Activated CD8-positive, alpha-beta memory T cell treated with anti-CD3 and anti-CD28 coated beads for 1 hour (primary cell): Measurements from ENCODE around the gene ENHO.
"Not testable (repeated sequence)": the region's sequence is repeated elsewhere in the genome, so short reads cannot be mapped to it uniquely, and the experiment has no call there.

Experiments
- DNase-seq, 2 donors: peaks; one replicate each; pipeline ENCODE4 v3.0.0-alpha.2; 2020; ENCODE audit warnings: low read depth in 1 of 2; ENCODE audit errors: extremely low read depth in 1 of 2

ENHO gene

DNA sequence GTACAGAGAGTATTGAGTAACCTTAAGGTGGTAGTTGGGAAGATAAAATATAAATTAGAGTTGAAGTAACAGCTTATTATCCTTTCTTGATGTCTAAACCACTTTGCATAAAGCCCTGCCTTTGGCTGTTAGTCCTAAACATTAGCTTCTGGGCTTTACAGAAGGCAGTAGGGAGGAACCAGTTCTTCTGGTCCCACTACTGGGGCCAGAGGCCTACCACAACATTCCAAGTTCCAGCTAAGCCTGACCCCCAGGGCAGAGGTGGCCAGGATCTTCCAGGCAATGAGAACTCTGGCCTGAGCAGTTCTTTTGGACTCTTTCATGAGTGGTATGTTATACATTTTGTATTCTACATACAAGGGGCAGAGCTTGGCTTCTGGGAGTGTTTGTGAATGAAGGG is 38.1 kb downstream of the ENHO start:
- no peak for DNase-seq

DNA sequence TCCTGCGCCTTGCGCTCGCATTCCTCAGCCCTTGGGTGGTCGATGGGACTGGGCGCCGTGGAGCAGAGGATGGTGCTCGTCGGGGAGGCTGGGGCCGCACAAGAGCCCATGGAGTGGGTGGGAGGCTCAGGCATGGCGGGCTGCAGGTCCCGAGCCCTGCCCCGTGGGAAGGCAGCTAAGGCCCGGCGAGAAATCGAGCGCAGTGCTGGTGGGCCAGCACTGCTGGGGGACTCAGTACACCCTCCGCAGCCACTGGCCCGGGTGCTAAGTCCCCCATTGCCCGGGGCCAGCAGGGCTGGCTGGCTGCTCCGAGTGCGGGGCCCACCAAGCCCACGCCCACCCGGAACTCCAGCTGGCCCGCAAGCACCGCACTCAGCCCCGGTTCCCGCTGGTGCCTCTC is 40.0 kb downstream of the ENHO start:
- not testable (repeated sequence) for DNase-seq

DNA sequence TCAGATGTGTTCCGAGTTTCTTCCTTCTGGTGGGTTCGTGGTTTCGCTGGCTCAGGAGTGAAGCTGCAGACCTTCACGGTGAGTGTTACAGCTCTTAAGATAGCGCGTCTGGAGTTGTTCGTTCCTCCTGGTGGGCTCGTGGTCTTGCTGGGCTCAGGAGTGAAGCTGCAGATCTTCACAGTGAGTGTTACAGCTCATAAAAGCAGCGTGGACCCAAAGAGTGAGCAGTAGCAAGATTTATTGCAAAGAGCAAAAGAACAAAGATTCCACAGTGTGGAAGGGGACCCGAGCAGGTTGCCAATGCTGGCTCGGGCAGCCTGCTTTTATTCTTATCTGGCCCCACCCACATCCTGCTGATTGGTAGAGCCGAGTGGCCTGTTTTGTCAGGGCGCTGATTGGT is 41.2 kb downstream of the ENHO start:
- DNase-seq = not testable (repeated sequence)

DNA sequence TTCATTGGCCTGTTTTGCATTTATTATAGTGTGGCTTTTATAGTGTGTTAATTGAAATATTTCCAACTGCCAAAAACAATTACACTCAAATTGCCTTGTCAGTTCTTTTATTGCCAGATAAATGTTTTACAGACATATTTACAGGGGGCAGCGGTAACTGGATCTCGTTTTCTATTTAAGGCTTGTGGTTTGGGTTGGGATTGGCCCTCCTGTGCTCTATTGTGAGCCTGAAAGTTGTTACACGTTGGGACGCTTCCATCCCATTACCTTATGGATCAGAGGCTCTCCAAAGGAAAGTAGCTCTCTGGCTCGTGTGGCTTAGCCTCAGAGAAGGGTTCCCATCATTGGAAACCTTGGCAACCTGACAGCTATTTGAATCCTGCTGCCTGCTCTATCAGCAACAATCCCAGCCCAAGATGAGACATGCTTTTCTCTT is 43.3 kb downstream of the ENHO start:
- DNase-seq = no peak

DNA sequence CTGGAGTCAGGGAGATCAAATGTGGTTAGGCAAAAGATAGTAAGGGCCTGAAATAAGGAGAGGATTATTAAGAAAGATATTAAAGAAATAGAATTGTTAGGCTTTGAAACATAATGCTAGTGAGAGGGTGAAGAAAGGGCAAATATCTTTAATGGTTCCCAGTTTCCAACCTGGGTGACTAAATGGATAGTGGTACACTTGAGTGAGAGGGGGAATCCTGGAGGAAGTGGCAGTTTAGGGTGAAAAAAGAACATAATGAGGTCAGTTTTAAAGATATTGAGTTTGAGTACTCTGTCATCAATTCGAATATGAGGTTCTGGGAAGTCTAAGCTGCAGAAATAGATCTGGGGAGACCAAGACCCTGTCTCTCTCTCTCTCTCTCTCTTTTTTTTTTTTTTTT is 45.2 kb downstream of the ENHO start:
- DNase-seq = no peak

DNA sequence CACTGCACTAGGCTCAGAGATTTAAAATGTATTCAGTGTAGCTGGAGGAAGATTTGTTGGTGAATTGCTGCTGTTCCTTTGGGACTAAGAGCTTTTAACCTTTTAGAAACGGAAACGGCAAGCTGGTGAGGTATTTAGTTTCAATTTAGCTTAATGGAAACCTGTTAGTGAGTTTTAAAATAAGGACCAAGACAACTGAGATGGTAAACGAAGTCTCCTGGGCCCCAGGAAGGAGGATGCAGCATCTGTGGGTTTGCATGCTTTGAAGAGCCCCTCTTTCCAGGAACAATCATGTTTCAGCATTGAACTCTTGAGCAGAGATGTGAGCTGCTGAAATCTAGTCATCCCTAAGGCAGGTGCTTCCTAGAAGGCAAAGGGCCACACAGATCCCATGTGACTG is 47.7 kb downstream of the ENHO start:
- no peak for DNase-seq
